Measurements from ENCODE around the gene FNDC3B. TPM values are rescaled to one million over a fixed set of nuclear protein-coding genes. Genes with fewer than 3 reads are reported as not detected.

The FNDC3B gene
- total and polyA plus RNA-seq, 2 donors (not counting 3 experiments of a cell fraction or from before 2014, with no cell fraction given) = 91.6 to 295 TPM

- Histone ChIP-seq H3K9ac (replicated peaks; ENCODE audit: extremely low read depth, insufficient read depth, low read length) (no peak overlapping the region), H3K9me3 (replicated peaks; ENCODE audit: control insufficient read depth, insufficient read depth, low read length) (no peaks in the 10 kb centered on the region), H2AFZ (ENCODE audit: low read depth, low read length) (no peak overlapping the region), H3K9me1 (replicated peaks; ENCODE audit: control insufficient read depth, extremely low read depth, insufficient read depth, low read length) (no peaks in the 10 kb centered on the region), H3K4me1 (ENCODE audit: control insufficient read depth, extremely low read depth, insufficient read depth, low read length) (no peaks in the 10 kb centered on the region), H3K27me3 (ENCODE audit: control insufficient read depth in 2 of 2, insufficient read depth in 2 of 2, low read length in 2 of 2) (no peaks in the 10 kb centered on the region), H3K27ac (ENCODE audit: insufficient read depth, low read depth, low read length) (no peak overlapping the region), H3K36me3 (ENCODE audit: control insufficient read depth in 2 of 2, extremely low read depth in 1 of 2, insufficient read depth in 2 of 2, low read length in 2 of 2) (peaks cover 26 to 40% of the 10 kb centered on the region in 2 experiments), H3K4me2 (ENCODE audit: insufficient read depth, low read length) (no peak overlapping the region), H3K79me2 (ENCODE audit: control insufficient read depth, insufficient read depth, low read length) (peaks cover 74% of the 10 kb centered on the region), H3K4me3 (replicated peaks in 1 of 3; ENCODE audit: insufficient read depth in 1 of 3, low read depth in 1 of 3, low read length in 3 of 3) (no peak overlapping the region), H4K20me1 (replicated peaks; ENCODE audit: control insufficient read depth, extremely low read depth, insufficient read depth, low read length) (peaks cover 21% of the 10 kb centered on the region)
- TF ChIP-seq CTCF (IDR thresholded peaks at IDR 0.05; ENCODE audit: extremely low read depth in 1 of 2, insufficient read depth in 1 of 2, low read depth in 1 of 2, low read length in 2 of 2) (no peak), FOS (IDR thresholded peaks at IDR 0.05; ENCODE audit: borderline replicate concordance, insufficient read depth, low read length) (no peak), MAX (IDR thresholded peaks at IDR 0.05; ENCODE audit: insufficient read depth, insufficient read length) (no peak), POLR2A (IDR thresholded peaks at IDR 0.05; ENCODE audit: low read depth, low read length) (no peak), JUN (IDR thresholded peaks at IDR 0.05; ENCODE audit: borderline replicate concordance, insufficient read depth, insufficient read length, low read depth) (no peak), GATA2 (IDR thresholded peaks at IDR 0.05; ENCODE audit: insufficient read depth, insufficient read length, low read depth, low read length) (no peak), EZH2 (IDR thresholded peaks at IDR 0.05; ENCODE audit: borderline replicate concordance, low read depth, low read length, severe bottlenecking) (no peak), MYC (IDR thresholded peaks at IDR 0.05; ENCODE audit: low read depth, low read length) (no peak), POLR2AphosphoS5 (IDR thresholded peaks at IDR 0.05; ENCODE audit: insufficient read depth, low read depth, low read length) (no peak)
- BruUV-seq (replicated peaks) = no TSS peak
- intact Hi-C loops (cut with micrococcal nuclease) (no loop called here), dilution Hi-C loops (cut with MboI; ENCODE audit: extremely low pct_ligation_motif_present, low sequenced_read_pairs) (no loop called here)
- FAIRE-seq (no peak), DNase-seq (ENCODE audit: low read depth, low spot score) (no peak)
- CTCF ChIA-PET = no interaction called here
- POLR2A ChIA-PET = no interaction called here
These were observed 73.3 kb downstream of the FNDC3B start for GRCh38 chr3:172112734-172113120.
